Erythroblast (primary cell): ENCODE results near the gene IL26.
A peak's percentile ranks its signal among the peaks of the same experiment; 100 is the strongest.
"Not testable (repeated sequence)": the region's sequence is repeated elsewhere in the genome, so short reads cannot be mapped to it uniquely, and the experiment has no call there.

Experiments
- DNase-seq, 2 experiments: peaks; one replicate each; lab custom pipeline; 2025; lab: John Stamatoyannopoulos, UW
- GATA1 ChIP-seq: IDR thresholded peaks from 2 replicates; pipeline ENCODE4 v1.6.1; 2011; ENCODE audit warnings: low read depth, mild to moderate bottlenecking, control low read depth, low read length, moderate library complexity
- POLR2A ChIP-seq: IDR thresholded peaks from 2 replicates; pipeline ENCODE4 v1.6.1; 2011; ENCODE audit warnings: mild to moderate bottlenecking, low read length

The IL26 gene

DNA sequence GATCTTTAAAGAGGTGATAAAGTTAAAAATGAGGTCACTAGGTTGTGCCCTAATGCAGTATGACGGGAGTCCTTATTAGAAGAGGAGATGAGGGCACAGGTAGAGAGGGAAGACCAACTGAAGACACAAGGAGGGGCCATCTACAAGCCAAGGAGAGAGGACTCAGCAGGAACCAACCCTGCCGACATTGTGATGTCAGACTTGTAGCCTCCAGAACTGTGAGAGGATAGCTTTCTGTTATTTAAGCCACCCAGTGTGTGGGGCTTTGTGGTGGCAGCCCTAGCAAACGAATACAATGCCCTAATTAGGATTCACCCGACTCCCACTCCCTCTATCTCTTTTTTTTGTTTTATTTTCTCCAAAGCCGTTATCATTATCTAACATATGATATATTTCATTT is 7.9 kb upstream of the IL26 start:
- TF ChIP-seq POLR2A (no peak), GATA1 (no peak)
- DNase-seq = no peak

DNA sequence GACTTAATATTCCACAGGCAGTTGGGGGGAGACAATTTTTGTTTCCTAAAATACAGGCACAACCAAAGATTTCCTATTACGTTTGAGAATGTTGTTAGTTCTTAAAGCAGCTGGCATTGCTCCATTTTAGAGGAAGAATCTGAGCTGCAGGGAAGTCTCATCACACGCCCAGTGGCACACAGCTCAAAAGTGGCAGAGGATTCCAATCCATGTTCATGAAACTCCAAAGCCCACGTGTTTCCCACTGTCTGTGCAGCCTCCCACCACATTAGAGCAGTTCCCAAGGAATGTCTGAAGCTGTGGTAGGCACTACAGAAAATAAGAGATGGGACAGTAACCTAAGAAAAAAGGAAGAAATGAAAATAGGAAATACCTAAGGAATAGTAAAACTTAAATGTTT is 6.1 kb upstream of the IL26 start:
- DNase-seq = no peak
- TF ChIP-seq GATA1 (no peak), POLR2A (no peak)

DNA sequence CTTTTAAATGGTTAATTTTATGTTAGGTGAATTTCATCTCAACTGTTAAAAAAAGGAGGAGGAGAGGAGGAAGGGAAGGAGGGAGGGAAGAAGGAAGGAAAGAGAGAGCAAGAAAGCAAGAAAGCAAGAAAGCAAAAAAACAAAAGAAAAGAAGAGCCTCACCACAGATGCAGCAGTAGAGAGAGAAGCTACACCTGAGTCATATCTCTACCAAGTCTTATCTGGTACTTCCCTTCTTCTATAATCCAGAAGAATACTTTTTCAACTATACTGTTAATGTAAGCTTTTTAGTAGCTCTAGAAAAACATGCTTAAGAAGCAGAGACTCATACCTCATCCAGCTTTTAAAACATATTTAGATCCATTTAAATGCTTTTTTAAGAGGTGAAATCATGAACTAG is 5.6 kb upstream of the IL26 start:
- DNase-seq = no peak
- TF ChIP-seq POLR2A = no peak
- TF ChIP-seq GATA1 = no peak

DNA sequence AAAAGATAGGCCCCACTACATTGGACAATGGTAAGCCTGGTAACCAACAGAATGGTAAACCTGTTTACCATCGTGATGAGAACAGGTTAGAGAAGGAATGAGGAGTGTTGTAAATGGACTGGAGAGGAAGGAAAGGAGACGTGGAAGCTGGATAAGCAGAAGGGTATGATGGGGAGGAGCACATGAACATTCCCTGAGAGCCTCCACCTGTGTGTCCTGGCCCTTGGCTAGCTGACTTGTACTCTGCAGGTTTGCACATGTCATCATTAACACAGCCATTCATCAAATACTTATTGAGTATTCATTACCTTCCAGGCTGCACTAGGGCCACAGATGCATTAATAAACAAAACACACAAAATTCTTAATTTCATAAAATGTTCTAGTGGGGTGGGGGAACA is 4.3 kb upstream of the IL26 start:
- no peak for DNase-seq
- TF ChIP-seq GATA1 = no peak
- TF ChIP-seq POLR2A = no peak

DNA sequence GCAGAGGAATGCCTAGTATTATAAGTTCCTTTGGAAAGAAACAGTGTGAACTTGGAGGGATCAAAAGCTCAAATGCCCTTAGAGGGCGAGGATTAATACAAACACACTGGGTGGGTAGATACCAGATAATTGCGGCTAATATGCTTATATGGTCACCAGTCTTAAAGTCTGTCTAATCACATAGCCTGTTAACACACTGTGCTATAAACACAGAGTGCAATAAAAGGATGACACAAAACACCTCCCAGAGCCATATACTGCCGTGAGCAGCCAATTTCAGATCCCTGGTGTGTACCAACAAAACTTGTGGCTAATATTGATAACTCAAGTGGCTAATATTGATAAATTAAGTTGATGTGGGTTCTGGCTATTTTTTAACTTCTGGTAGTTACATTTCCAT is 1.7 kb upstream of the IL26 start:
- TF ChIP-seq POLR2A (no peak), GATA1 (no peak)

DNA sequence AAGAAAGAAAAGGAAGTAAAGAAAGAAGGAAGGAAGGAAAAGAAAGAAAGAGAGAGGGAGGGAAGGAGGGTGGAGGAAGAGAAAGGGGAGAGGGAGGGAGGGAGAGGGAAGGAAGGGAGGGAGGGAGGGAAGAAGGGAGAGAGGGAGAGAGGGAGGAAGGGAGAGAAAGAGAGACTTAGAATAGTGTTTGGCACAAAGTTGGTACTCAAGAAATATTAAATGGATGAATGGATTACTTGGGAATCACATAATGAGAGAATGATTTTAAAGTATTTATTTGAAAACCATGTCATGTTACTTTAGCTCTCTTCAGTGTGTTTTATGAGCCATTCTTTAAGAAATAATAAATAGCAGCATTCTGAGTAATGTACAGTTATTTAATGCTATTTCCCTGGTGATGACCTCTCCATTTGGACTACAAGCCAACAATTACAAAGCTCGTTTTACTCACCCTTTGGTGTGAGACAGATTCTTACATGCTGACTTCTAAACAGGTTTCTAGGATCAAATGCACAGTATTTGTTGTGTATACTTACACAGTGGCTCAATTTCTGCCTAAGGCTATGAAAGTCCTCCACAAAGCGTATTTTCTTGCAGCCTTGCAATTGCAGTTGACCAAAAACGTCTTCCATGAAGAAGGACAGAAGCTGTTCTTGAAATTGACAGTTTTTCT is 861 bp downstream of the IL26 start:
- DNase-seq = no peak
- TF ChIP-seq GATA1 (no peak), POLR2A (no peak)

More for the DNA sequence above, 1.7 kb upstream of the IL26 start:
- DNase-seq = no peak

DNA sequence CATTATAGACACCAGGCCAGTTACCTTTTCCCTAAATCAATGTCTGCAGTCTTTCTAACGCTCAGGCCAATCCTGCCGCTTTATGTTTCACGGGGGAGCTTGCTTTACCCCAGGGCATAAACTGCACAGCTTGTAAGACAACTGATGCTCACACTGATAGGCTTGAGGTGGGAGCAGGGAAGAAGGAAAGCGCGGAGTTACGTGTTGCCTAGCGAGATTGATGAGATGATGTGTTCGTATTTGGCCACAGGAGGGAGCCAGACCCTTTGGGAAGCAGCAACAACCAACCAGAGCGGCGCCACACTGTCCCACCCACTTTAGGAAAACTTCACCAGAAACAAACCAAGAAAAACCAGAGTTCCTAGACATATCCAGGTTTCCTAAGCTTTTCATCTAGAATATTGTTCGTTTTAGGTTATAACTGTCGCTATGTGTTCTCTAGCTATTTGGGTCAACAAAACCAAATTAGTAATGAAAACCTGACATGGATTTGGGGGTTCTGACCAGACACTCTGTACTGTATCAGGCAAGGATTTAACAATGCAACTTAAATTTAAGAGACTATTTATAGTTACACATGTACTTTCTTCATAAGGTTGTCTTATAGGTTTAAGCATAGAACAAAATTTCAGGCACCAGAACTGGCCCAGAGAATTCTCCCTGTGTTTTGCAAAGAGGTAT is 2.4 kb downstream of the IL26 start:
- DNase-seq = peak; percentile 82 to 89
- no peak for TF ChIP-seq POLR2A
- no peak for TF ChIP-seq GATA1

DNA sequence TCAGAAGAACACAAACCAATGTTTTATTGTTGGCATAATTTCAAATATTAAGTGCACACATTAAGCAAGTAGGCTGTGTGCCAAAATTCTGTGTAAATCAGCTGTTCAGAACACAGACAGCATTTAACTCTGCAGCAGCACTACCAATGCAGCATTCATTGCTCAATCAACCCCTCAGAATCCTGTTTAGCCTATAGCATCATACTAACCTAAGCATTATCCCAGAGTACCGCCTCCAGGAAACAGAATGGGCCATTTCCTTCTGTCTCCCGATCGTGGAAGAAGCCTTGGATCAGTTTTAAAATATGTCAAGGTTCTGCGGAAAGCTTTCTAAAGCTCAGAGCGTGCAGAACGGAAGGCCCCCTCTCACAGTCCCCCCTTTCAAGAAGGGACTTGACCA is 3.3 kb downstream of the IL26 start:
- no peak for TF ChIP-seq GATA1
- TF ChIP-seq POLR2A = no peak
- no peak for DNase-seq

DNA sequence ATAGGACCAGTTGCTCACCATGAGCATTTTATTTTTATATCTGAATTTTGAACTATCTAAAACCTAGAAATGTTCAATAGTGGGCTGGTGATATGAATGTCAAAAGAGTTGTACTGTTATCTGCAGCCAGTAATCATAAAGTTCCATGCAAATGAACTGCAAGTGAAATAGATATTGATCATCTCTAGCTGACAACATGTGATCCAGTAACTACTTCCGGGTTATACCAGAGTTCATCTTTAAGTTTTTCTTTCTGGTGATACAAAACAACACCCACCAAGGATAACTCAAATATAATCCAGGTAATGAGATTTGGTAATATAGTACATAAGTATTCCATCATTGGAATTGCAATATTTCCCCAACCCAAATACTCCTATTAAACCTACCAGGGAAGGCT is 4.1 kb downstream of the IL26 start:
- TF ChIP-seq GATA1 (no peak), POLR2A (no peak)
- DNase-seq = no peak

DNA sequence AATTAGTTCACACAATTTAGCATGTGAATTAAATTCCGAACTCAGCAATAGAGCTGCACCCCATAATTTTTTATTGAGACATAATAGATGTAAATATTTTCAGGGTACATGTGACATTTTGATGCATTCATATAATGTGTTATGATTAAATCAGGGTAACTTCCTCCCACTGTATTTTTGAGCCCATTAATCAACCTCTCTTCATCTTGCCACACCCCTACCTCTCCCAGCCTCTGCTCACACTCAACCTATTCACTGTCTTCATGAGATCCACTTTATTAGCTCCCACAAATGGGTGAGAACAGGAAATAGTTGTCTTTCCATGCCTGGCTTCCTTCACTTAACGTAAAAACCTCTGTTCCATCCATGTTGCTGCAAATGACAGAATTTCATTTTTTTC is 14.7 kb downstream of the IL26 start:
- no peak for TF ChIP-seq GATA1
- no peak for TF ChIP-seq POLR2A
- DNase-seq = no peak

DNA sequence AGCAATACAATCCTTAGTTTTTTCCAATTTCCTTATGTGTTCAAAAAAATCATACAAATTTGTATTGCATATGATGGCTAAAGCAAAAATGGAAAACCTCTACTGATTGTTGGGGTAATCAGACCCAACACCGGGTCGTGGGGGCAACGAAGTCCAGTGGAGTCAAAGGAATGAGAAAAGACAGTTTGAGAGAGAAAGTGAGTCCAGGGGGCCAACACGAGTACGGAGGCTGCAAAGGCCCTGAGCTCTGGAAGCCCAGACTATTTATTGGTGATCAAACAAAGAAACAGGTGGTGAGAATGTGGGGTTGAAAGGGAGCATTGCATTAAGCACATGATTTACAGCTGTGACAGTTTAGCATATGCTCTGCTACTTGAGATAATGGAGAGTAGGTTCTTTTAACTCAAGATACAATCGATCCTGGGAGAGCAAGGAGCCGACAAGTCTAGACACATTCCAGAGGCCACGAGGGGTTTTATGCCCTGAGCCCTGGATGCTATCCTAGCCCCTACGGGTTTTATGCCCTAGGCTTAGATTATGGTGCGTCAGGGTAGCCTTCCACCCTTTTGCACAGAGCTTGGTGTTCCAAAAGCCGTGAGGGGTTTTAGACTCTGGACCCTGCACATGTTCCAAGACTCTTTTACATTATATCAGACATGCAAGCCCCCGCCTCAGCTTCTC is 16.4 kb downstream of the IL26 start:
- not testable (repeated sequence) for DNase-seq

DNA sequence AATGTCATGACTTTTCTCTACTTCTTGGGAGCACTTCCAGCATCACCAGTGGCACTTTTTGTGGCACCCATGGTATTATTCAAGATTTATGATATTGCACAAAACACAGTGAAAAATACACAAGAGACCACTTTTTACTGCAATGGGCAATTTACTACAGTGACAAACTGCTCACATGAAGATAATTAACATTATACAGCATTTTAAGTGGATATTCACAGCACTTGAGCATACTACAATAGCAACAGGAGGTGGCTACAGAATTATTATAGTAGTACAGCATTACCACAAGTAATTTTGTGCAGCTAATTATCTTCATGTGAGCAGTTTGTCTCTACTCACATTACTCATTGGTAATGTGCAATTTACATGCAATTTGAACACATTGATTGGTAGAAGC is 18.3 kb downstream of the IL26 start:
- TF ChIP-seq GATA1 (no peak), POLR2A (no peak)
- no peak for DNase-seq

DNA sequence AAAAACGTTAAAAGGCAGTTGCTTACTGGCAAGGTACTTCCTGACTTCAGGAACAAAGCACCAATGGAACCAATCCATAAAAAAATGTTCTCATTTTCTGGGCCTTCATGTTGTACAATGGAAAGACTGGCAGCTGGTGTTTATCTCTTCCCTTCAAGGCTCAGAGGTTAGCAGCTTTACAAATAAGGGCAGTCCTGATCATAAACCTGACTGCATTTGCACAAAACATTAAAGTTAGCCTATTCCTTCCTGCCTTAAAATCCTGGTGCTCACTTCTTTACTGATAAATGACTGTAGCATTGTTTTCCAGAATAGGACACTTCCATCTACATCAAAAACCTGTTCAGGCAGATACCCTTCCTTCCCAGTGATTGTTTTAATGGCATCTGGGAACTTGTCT is 19.2 kb downstream of the IL26 start:
- TF ChIP-seq GATA1 (no peak), POLR2A (no peak)
- DNase-seq = no peak

DNA sequence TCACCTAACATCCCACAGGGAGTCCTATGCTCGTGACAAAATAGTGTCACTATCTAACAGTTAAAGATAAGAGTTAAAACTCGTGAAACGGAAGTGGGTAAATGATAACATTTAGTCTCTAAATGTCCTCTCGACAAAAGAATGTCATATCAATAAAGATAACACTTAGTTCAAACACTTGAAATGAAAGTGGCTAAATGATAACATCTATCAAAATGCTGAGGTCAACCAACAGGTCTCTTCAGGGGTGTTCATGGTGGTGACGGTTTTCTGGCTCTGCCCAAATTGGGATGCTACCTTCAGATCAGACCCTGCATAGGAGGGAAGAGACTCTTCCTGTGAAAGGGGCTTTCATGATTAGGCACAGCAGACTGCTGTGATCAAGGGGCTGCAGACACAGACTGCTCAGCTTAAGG is 22.1 kb downstream of the IL26 start:
- no peak for DNase-seq
- no peak for TF ChIP-seq POLR2A
- TF ChIP-seq GATA1 = no peak
